Measurements from ENCODE around the gene CLPTM1L.
"Not testable (repeated sequence)": the region's sequence is repeated elsewhere in the genome, so short reads cannot be mapped to it uniquely, and the experiment has no call there.

The CLPTM1L gene

DNA sequence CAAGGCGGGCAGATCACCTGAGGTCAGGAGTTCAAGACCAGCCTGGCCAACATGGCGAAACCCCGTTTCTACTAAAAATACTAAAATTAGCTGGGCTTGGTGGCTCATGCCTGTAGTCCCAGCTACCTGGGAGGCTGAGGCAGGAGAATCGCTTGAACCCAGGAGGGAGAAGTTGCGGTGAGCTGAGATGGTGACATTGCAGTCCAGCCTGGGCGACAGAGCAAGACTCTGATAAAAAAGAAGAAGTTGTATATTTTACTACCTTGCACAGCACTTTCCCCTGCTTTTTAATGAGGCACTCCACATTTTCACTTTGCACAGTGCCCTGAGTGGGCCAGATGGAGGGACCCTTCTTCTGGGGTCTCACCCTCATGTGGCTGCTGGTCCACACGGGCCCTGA, 15.5 kb upstream of the CLPTM1L start:
- DNase-seq (ENCODE audit: low read depth), result not testable (repeated sequence)

DNA sequence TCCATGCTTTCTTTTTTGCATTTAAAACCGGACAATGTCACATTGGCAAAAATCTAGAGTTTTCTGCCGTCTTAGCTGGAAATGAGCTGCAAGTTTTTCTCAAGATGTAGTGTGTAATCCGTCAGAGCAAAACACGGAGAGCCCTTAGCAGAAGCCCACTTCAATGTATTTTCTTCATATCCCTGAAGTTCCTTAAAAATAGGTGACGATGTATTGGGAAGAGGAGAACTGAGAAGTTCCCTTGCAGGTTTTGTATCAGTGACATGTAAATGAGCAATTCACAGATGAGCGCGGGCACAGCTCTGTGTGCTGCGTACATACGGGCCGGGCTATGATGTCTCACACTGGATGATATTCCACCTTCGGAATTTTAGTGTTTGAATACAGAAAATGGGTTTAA, 14.8 kb upstream of the CLPTM1L start:
- DNase-seq (ENCODE audit: low read depth), result no peak

- DNase-seq (ENCODE audit: low read depth), result no peak
Observed at GRCh38 chr5:1359031-1359645, 14.2 kb upstream of the CLPTM1L start.

DNA sequence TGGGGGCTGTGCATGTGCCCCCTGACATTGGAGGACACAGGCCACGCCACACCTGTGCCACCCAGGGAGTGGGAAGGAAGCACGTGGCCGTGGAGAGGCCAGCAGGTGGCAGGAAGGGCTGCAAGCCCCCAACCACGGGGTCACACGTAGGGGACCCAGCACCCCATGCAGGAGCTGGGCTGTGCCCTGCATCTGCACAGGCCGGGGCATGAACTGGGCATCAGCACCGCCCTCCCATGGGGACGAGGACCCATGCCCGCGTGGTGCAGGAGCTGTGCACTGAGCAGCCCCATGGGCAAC, 13.8 kb upstream of the CLPTM1L start:
- no peak for DNase-seq (ENCODE audit: low read depth)

- no peak for DNase-seq (ENCODE audit: low read depth)
Observed at GRCh38 chr5:1357946-1358725, 13.2 kb upstream of the CLPTM1L start.

GRCh38 chr5:1356873-1357787, 12.2 kb upstream of the CLPTM1L start:
- DNase-seq (ENCODE audit: low read depth), result no peak

GRCh38 chr5:1354576-1354975, 9.7 kb upstream of the CLPTM1L start:
- no peak for DNase-seq (ENCODE audit: low read depth)

GRCh38 chr5:1352231-1353219, 7.6 kb upstream of the CLPTM1L start:
- no peak for DNase-seq (ENCODE audit: low read depth)

GRCh38 chr5:1351156-1351555, 6.3 kb upstream of the CLPTM1L start:
- DNase-seq (ENCODE audit: low read depth), result no peak

GRCh38 chr5:1349246-1349645, 4.3 kb upstream of the CLPTM1L start:
- DNase-seq (ENCODE audit: low read depth), result no peak

- DNase-seq (ENCODE audit: low read depth), result no peak
Observed at GRCh38 chr5:1348986-1349245, 4.0 kb upstream of the CLPTM1L start.

- no peak for DNase-seq (ENCODE audit: low read depth)
Observed at GRCh38 chr5:1347571-1347970, 2.7 kb upstream of the CLPTM1L start.

DNA sequence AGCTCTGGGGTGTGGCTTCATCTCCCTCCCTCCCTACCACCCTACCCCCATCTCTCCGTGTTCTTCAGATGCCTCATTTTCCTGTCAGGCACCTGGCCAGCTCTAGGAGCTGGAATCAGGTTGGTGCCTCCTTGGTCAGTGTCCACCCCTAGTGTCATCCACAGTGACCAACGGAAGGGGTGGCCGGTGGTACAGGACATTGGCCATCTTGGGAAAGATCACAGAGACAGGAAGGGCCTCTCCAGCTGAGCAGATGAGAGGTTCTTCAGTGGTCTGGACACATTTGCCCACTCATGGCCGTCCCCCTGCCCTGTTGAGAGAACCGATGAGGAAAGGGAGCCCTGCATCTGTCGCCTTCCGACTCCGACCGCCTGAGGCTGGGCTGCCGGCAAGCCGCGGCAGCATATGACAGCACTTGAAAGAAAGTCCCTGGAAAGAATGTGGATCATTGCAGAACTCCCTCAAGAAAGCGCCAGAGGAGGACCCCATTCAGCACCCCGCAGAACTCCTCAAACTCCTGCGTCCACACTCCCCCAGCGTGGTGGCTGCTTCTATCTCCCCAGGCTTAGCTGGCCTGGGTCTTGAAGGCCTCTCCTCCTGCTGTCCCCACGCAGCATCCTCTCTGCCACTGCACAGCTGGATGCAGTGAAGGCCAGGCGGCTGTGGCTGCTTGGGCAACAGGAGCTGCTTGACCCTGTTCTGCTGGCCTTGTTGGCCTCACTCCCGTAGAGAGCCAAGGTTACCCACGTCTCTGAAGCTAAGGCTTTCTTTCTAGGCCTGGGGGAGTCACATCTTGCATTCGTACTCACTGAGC, 1.9 kb upstream of the CLPTM1L start:
- no peak for DNase-seq (ENCODE audit: low read depth)

GRCh38 chr5:1345876-1346626, 1.2 kb upstream of the CLPTM1L start:
- no peak for DNase-seq (ENCODE audit: low read depth)

- no peak for DNase-seq (ENCODE audit: low read depth)
Observed at GRCh38 chr5:1343931-1344901, 683 bp downstream of the CLPTM1L start.

DNA sequence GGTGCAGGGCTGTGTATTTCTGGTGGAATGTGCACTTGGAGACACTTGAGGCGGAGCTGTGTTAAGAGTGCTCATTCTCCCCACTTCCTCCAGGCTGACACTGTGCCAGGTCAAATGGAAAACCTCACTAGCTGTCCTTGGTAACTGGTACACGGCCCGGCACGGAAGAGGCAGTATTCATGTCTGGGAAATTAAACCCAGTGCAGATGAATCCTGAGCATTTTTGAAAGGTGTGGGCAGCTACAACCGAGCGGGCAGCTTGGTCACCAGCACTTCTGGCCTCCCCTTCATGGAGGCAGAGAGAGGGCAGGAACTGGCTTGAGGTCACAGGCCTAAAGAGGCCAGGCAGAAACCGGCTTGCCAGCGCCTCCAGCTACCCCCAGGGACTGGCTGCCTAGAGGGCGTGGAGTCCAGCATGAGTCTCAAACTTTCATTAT, 1.6 kb downstream of the CLPTM1L start:
- no peak for DNase-seq (ENCODE audit: low read depth)

DNA sequence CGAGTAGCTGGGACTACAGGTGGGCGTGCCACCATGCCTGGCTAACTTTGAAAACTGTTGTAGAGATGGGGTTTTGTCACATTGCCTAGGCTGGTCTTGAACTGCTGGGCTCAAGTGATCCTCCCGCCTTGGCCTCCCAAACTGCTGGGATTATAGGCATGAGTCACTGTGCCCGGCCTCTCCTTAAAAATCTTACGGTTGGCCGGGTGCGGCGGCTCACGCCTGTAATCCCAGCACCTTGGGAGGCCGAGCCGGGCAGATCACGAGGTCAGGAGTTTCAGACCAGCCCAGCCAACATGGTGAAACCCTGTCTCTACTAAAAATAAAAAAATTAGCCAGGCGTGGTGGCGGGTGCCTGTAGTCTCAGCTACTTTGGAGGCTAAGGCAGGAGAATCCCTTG, 2.2 kb downstream of the CLPTM1L start:
- not testable (repeated sequence) for DNase-seq (ENCODE audit: low read depth)

DNA sequence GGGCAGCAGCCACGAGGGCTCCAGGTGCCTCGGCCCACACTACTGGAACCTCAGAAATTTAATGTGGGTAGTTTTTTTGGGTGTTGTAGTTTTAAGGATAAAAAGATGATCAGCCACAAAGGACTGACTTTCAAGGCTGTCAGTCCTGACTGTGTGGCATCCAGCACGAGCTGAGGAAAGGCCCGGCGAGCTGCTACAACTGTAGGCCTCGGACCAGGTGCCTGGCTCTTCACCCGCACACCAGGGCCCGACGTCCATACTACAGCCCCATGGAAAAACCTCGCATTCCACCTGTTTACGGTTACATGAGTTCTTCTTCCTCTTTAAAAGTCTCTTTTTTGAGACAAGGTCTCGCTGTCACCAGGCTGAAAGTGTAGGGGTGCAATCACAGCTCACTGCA, 2.6 kb downstream of the CLPTM1L start:
- DNase-seq (ENCODE audit: low read depth), result no peak

DNA sequence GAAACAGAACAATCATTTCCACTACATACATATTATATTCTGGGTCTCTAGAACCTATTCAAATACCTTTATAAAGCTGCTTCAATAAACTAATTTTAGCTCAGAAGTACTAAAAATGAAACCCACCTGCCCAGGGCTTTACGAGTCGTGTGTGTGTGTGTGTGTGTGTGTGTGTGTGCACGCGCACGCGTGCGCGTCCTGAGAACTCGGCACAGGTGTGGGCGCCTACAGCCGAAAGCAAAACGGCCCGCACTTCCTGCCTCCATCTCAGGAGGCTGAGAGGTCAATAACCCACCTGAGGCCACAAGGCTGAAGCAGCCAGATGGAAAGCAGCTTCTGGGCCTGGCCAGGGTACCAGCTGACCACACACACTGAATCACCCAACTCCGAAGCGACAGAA, 3.0 kb downstream of the CLPTM1L start:
- DNase-seq (ENCODE audit: low read depth), result no peak

All from GM04503 (cell line).